Raji (cell line): ENCODE results near the gene DOCK9.

Source experiments
- POLR2A ChIP-seq: IDR thresholded peaks from 2 replicates; pipeline ENCODE4 v1.6.1; 2011; ENCODE audit warnings: low read depth, low read length, control low read depth; ENCODE audit not compliant: insufficient read depth

DOCK9 gene

GRCh38 chr13:98923641-98924397, 54.0 kb downstream of the DOCK9 start:
- no peak for TF ChIP-seq POLR2A

- no peak for TF ChIP-seq POLR2A
These were observed 55.6 kb downstream of the DOCK9 start for GRCh38 chr13:98922306-98922705.

DNA sequence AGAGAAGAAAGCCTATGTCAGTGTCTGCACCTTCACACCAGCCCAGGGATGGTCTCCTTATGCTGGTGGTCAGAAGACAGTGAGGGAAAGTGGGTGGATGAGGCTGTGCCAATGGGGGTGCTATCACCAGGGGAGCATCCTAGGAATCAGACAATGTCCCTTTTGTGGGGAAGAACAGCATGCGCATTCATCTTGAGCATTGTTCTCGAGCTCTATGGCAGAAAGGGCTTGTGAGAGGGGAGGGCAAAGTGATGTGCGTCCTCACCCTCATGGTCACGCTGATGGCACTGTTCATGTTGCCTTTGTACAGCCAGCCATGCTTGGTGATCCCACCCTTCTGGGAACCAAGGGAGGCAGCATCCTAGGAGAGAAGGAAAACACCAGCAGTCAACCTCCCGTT, 56.1 kb downstream of the DOCK9 start:
- no peak for TF ChIP-seq POLR2A

- TF ChIP-seq POLR2A = no peak
These were observed 56.8 kb downstream of the DOCK9 start for GRCh38 chr13:98921015-98921580.

DNA sequence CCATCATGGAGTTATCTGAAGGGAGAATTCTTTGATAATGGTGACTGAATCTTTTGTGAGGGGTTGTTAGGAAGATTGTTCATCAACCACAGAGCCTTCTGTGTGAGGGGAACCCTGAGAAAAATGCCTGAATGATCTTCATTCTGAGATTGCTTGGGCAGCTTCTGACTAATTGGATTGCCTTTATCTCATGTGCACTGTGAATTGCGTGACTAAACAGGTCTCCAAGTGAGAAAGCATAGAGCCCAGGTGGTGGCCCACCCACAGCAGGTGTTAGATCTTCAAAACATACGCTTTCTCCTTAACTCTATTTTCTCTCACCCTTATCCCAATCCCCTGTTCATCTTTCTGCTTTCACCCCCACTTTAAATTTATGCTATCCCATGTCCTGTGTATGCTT, 58.3 kb downstream of the DOCK9 start:
- TF ChIP-seq POLR2A = no peak

GRCh38 chr13:98918771-98919170, 59.1 kb downstream of the DOCK9 start:
- no peak for TF ChIP-seq POLR2A

- no peak for TF ChIP-seq POLR2A
These were observed 60.7 kb downstream of the DOCK9 start for GRCh38 chr13:98917116-98917515.

DNA sequence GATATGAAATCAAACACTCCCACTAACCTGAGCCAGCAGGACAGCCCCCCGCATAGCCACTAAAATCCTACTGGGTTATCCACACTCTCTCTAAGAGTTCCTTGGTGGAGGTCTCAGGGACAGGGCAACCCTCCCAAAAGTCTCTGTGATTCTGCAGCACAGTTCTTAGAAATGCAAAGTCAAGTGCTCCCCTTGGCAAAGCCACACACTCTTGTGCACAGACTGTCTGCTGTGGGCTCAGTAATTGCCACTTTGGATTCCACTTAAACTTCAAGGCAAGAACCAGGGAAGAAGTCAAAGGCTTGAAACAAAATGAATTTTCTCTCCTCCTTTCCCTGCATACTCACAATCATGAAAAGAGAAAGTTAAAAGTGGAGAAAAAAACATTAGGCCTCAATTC, 61.5 kb downstream of the DOCK9 start:
- no peak for TF ChIP-seq POLR2A

GRCh38 chr13:98915981-98916380, 61.9 kb downstream of the DOCK9 start:
- TF ChIP-seq POLR2A = no peak

- TF ChIP-seq POLR2A = no peak
These were observed 62.3 kb downstream of the DOCK9 start for GRCh38 chr13:98915563-98915962.

- no peak for TF ChIP-seq POLR2A
These were observed 64.1 kb downstream of the DOCK9 start for GRCh38 chr13:98913741-98914140.

DNA sequence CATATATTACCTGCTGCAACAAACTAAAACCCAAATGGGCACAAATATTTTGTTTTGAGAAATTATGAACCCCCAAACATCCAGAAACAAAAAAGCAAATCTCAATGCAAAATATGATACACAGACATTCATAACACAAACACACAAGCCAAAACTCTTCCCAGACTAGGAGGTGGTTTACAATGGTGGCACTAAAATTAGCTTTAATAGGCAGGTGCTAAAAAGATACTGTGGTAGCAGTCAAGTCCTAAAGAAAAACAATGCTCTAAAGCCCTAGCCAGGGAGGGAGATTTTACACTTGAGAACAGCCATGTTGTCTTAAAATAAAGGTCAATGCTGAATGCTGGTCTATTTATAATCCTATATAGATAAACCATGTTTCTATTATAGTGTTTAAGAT, 65.0 kb downstream of the DOCK9 start:
- no peak for TF ChIP-seq POLR2A

GRCh38 chr13:98910501-98910951, 67.3 kb downstream of the DOCK9 start:
- TF ChIP-seq POLR2A = no peak

- no peak for TF ChIP-seq POLR2A
These were observed 68.8 kb downstream of the DOCK9 start for GRCh38 chr13:98909016-98909415.

- no peak for TF ChIP-seq POLR2A
These were observed 70.9 kb downstream of the DOCK9 start for GRCh38 chr13:98906746-98907502.

DNA sequence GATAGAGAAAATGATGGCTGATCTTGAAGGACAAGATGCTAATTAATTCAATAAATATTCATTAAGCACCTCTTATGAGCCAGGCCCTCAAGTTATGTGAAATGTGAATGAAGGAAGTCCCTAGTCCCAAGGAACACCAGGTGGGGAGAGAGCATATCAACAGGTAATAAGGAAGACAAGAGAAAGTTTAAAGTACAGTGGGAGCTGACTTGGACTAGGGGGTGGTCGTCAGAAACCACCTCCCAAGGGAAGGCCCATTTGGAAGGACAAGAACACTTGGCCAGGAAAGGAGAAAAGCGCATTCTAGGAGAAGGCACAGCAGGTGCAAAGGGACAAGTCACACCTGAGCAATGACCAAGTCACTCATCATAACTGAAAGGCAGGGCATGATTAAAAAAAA, 72.7 kb downstream of the DOCK9 start:
- TF ChIP-seq POLR2A = no peak
